Stimulated activated naive CD4-positive, alpha-beta T cell treated with Interleukin-2 at 50 U/mL for 16 hours (primary cell): ENCODE data around the gene UBE2D3.

Experiments
- DNase-seq: peaks from one replicate; lab custom pipeline; 2025; lab: John Stamatoyannopoulos, UW

The UBE2D3 gene

GRCh38 chr4:102754044-102754443, 73.3 kb downstream of the UBE2D3 start:
- DNase-seq = no peak

GRCh38 chr4:102751941-102752340, 75.4 kb downstream of the UBE2D3 start:
- no peak for DNase-seq
